Measurements from ENCODE around the gene RGN.

RGN gene

GRCh38 chrX:47078129-47079043, at the start of gene RGN:
Gene RGN (plus strand): TSS chrX:47078443. CDS start chrX:47081145, 2,702 bp downstream.
- DNase-seq (ENCODE audit: low spot score): no peak
- TF ChIP-seq CTCF (IDR thresholded peaks at IDR 0.05; ENCODE audit: extremely low read depth, missing control alignments): no peak

- DNase-seq (ENCODE audit: low spot score): peak; percentile 18
- TF ChIP-seq CTCF (IDR thresholded peaks at IDR 0.05; ENCODE audit: extremely low read depth, missing control alignments): no peak
These were observed 47.9 kb upstream of the RGN start for GRCh38 chrX:47030339-47030738.

GRCh38 chrX:47047989-47048388, 30.3 kb upstream of the RGN start:
- no peak for DNase-seq (ENCODE audit: low spot score)
- no peak for TF ChIP-seq CTCF (IDR thresholded peaks at IDR 0.05; ENCODE audit: extremely low read depth, missing control alignments)

- no peak for DNase-seq (ENCODE audit: low spot score)
- TF ChIP-seq CTCF (IDR thresholded peaks at IDR 0.05; ENCODE audit: extremely low read depth, missing control alignments): no peak
These were observed 18.9 kb upstream of the RGN start for GRCh38 chrX:47059142-47059874.

GRCh38 chrX:47060708-47061107, 17.5 kb upstream of the RGN start:
- TF ChIP-seq CTCF (IDR thresholded peaks at IDR 0.05; ENCODE audit: extremely low read depth, missing control alignments): no peak
- no peak for DNase-seq (ENCODE audit: low spot score)

- TF ChIP-seq CTCF (IDR thresholded peaks at IDR 0.05; ENCODE audit: extremely low read depth, missing control alignments): no peak
- DNase-seq (ENCODE audit: low spot score): no peak
These were observed 16.9 kb upstream of the RGN start for GRCh38 chrX:47061238-47061919.

Data from GM20000 (cell line).